Astrocyte (in vitro differentiated cells and primary cell): ENCODE data around the gene NR5A2. TPM values are rescaled to one million over a fixed set of nuclear protein-coding genes. Genes with fewer than 3 reads are reported as not detected.
A peak's percentile ranks its signal among the peaks of the same experiment; 100 is the strongest.

Experiments
- DNase-seq: peaks from one replicate; pipeline ENCODE4 v3.0.0-alpha.2; 2010; ENCODE audit warnings: low read depth
- FAIRE-seq: peaks from 2 replicates; lab custom pipeline; 2011; peaks lifted over from hg19 to GRCh38; lab: Jason Lieb, UNC
- H2AFZ ChIP-seq: 2 replicates; pipeline ENCODE4 v1.6.0; 2012; ENCODE audit warnings: low read depth, low read length, inconsistent platforms
- H3K27ac ChIP-seq: 2 replicates; pipeline ENCODE4 v1.5.1; 2011; ENCODE audit warnings: low read depth, low read length, inconsistent platforms
- H3K27me3 ChIP-seq: 2 replicates; pipeline ENCODE4 v1.6.0; 2011; ENCODE audit warnings: low read length, inconsistent platforms; ENCODE audit not compliant: insufficient read depth
- H3K36me3 ChIP-seq: 2 replicates; pipeline ENCODE4 v1.5.1; 2011; ENCODE audit warnings: low read length, inconsistent platforms; ENCODE audit not compliant: insufficient read depth
- H3K4me1 ChIP-seq: 2 replicates; pipeline ENCODE4 v1.5.1; 2011; ENCODE audit warnings: low read length, inconsistent platforms; ENCODE audit not compliant: insufficient read depth
- H3K4me2 ChIP-seq: 2 replicates; pipeline ENCODE4 v1.6.0; 2012; ENCODE audit warnings: low read length, inconsistent platforms
- H3K4me3 ChIP-seq: 2 replicates; pipeline ENCODE4 v1.5.1; 2011; ENCODE audit warnings: low read depth, mild to moderate bottlenecking, low read length, inconsistent platforms; ENCODE audit not compliant: insufficient read depth
- H3K79me2 ChIP-seq: 2 replicates; pipeline ENCODE4 v1.6.0; 2012; ENCODE audit warnings: mild to moderate bottlenecking, low read length, inconsistent platforms; ENCODE audit not compliant: insufficient read depth
- H3K9ac ChIP-seq: 2 replicates; pipeline ENCODE4 v1.6.0; 2012; ENCODE audit warnings: mild to moderate bottlenecking, low read length, inconsistent platforms
- H3K9me3 ChIP-seq: 2 replicates; pipeline ENCODE4 v1.5.1; 2012; ENCODE audit warnings: low read depth, mild to moderate bottlenecking, low read length, inconsistent platforms; ENCODE audit not compliant: insufficient read depth
- H4K20me1 ChIP-seq: 2 replicates; pipeline ENCODE4 v1.6.0; 2012; ENCODE audit warnings: low read length, inconsistent platforms; ENCODE audit not compliant: insufficient read depth
- H3K27ac Mint-ChIP-seq: one replicate; pipeline ENCODE4 v1.8.0; 2021; ENCODE audit warnings: mild to moderate bottlenecking, mixed read lengths; ENCODE audit not compliant: unreplicated experiment
- H3K27me3 Mint-ChIP-seq: one replicate; pipeline ENCODE4 v1.8.0; 2021; ENCODE audit warnings: low read depth, mixed read lengths; ENCODE audit not compliant: unreplicated experiment
- H3K36me3 Mint-ChIP-seq: one replicate; pipeline ENCODE4 v1.8.0; 2021; ENCODE audit warnings: low read depth, mixed read lengths; ENCODE audit not compliant: unreplicated experiment
- H3K4me1 Mint-ChIP-seq: one replicate; pipeline ENCODE4 v1.8.0; 2021; ENCODE audit warnings: low read depth, mixed read lengths; ENCODE audit not compliant: unreplicated experiment
- H3K4me3 Mint-ChIP-seq: one replicate; pipeline ENCODE4 v1.8.0; 2021; ENCODE audit warnings: mild to moderate bottlenecking, moderate library complexity, mixed read lengths; ENCODE audit not compliant: unreplicated experiment
- H3K9me3 Mint-ChIP-seq: one replicate; pipeline ENCODE4 v1.8.0; 2021; ENCODE audit warnings: mild to moderate bottlenecking, mixed read lengths; ENCODE audit not compliant: unreplicated experiment
- CTCF ChIP-seq: IDR thresholded peaks from 2 replicates; pipeline ENCODE4 v1.5.1; 2011; ENCODE audit warnings: low read depth, mild to moderate bottlenecking, inconsistent platforms, low read length, moderate library complexity; ENCODE audit not compliant: insufficient read depth
- EZH2 ChIP-seq: IDR thresholded peaks from 2 replicates; pipeline ENCODE4 v1.6.1; 2012; ENCODE audit warnings: mild to moderate bottlenecking, low read length, inconsistent platforms; ENCODE audit not compliant: insufficient read depth
- total RNA-seq: library from RNA; stranded (reverse); gene quantifications from 2 replicates; pipeline ENCODE4 v1.2.1, GENCODE V29; 2021

The NR5A2 gene
- total RNA-seq, 1 donor from 2014 or later = 0.39 TPM

DNA sequence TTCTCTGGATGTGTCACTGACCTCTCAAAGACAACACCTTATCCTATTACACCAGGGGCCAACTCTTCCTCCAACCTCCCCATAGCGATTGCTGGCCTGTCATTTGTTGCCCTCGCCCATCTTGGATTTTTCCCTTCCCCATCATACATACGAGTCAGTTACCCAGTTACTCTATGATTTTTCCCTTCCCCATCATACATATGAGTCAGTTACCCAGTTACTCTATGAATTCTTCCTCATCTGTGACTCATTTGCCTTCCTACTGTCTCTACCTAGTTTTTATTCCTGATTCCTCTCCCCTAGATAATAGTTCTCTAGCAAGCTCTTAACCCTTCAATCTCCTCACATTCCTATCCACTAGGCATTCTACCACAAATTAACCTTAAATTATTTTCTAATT, 178.8 kb downstream of the NR5A2 start:
- Mint-ChIP-seq H3K4me3 (no peak overlapping the region), H3K27ac (no peak overlapping the region), H3K27me3 (peaks cover under 1% of the 10 kb centered on the region), H3K4me1 (peaks cover 14% of the 10 kb centered on the region), H3K36me3 (peaks cover 1% of the 10 kb centered on the region), H3K9me3 (peaks cover 2% of the 10 kb centered on the region)
- no peak overlapping the region for H2AFZ ChIP-seq
- peak; percentile 85 for FAIRE-seq
- H3K79me2 ChIP-seq = no peaks in the 10 kb centered on the region
- no peak overlapping the region for H3K4me3 ChIP-seq
- no peaks in the 10 kb centered on the region for H3K9me3 ChIP-seq
- H4K20me1 ChIP-seq = no peaks in the 10 kb centered on the region
- peak; percentile 79 for DNase-seq
- H3K27ac ChIP-seq = no peak overlapping the region
- peaks cover 3% of the 10 kb centered on the region for H3K4me1 ChIP-seq
- H3K9ac ChIP-seq = no peak overlapping the region
- no peak overlapping the region for H3K4me2 ChIP-seq
- no peaks in the 10 kb centered on the region for H3K36me3 ChIP-seq
- H3K27me3 ChIP-seq = no peaks in the 10 kb centered on the region
- TF ChIP-seq CTCF = no peak
- no peak for TF ChIP-seq EZH2

GRCh38 chr1:200206761-200207160, 179.3 kb downstream of the NR5A2 start:
- TF ChIP-seq EZH2 = no peak
- TF ChIP-seq CTCF = no peak
- peak overlapping the region; percentile 17 for H3K4me3 Mint-ChIP-seq
- Histone ChIP-seq H3K27me3 (no peaks in the 10 kb centered on the region), H3K9me3 (no peaks in the 10 kb centered on the region), H2AFZ (no peak overlapping the region), H3K9ac (no peak overlapping the region), H3K36me3 (no peaks in the 10 kb centered on the region), H3K27ac (peak overlapping the region; percentile 3), H3K79me2 (no peaks in the 10 kb centered on the region), H4K20me1 (no peaks in the 10 kb centered on the region), H3K4me2 (peak overlapping the region; percentile 21), H3K4me1 (peaks cover 3% of the 10 kb centered on the region), H3K4me3 (no peak overlapping the region)
- H3K27ac Mint-ChIP-seq = peak overlapping the region; percentile 79
- DNase-seq = peak; percentile 22
- H3K4me1 Mint-ChIP-seq = peaks cover 14% of the 10 kb centered on the region
- peaks cover 1% of the 10 kb centered on the region for H3K36me3 Mint-ChIP-seq
- no peak for FAIRE-seq
- no peaks in the 10 kb centered on the region for H3K9me3 Mint-ChIP-seq
- H3K27me3 Mint-ChIP-seq = no peaks in the 10 kb centered on the region

- Mint-ChIP-seq H3K9me3 (no peaks in the 10 kb centered on the region), H3K27ac (no peak overlapping the region), H3K27me3 (no peaks in the 10 kb centered on the region), H3K4me1 (peaks cover 14% of the 10 kb centered on the region), H3K4me3 (no peak overlapping the region), H3K36me3 (no peaks in the 10 kb centered on the region)
- Histone ChIP-seq H3K9ac (no peak overlapping the region), H3K4me1 (peaks cover 3% of the 10 kb centered on the region), H3K36me3 (no peaks in the 10 kb centered on the region), H3K9me3 (no peaks in the 10 kb centered on the region), H2AFZ (no peak overlapping the region), H3K4me2 (no peak overlapping the region), H3K79me2 (no peaks in the 10 kb centered on the region), H4K20me1 (no peaks in the 10 kb centered on the region), H3K27ac (no peak overlapping the region), H3K4me3 (no peak overlapping the region), H3K27me3 (no peaks in the 10 kb centered on the region)
- TF ChIP-seq CTCF (no peak), EZH2 (no peak)
- DNase-seq (peak; percentile 51), FAIRE-seq (no peak)
Observed at GRCh38 chr1:200207711-200208126, 180.2 kb downstream of the NR5A2 start.
